Activated naive CD8-positive, alpha-beta T cell treated with anti-CD3 and anti-CD28 coated beads for 36 hours (primary cell): ENCODE results near the gene SHC2. TPM values are rescaled to one million over a fixed set of nuclear protein-coding genes. Genes with fewer than 3 reads are reported as not detected.
A peak's percentile ranks its signal among the peaks of the same experiment; 100 is the strongest.

Experiments
- DNase-seq: peaks from one replicate; pipeline ENCODE4 v3.0.0; 2021
- H3K27ac Mint-ChIP-seq: one replicate; pipeline ENCODE4 v1.8.0; 2022; ENCODE audit warnings: mild to moderate bottlenecking, moderate library complexity, mixed read lengths
- H3K27me3 Mint-ChIP-seq: one replicate; pipeline ENCODE4 v1.8.0; 2022; ENCODE audit warnings: mild to moderate bottlenecking, mixed read lengths
- H3K36me3 Mint-ChIP-seq: one replicate; pipeline ENCODE4 v1.8.0; 2021; ENCODE audit warnings: mild to moderate bottlenecking, mixed read lengths
- H3K4me1 Mint-ChIP-seq: one replicate; pipeline ENCODE4 v1.8.0; 2021; ENCODE audit warnings: mixed read lengths
- H3K4me3 Mint-ChIP-seq: one replicate; pipeline ENCODE4 v1.8.0; 2022; ENCODE audit warnings: mild to moderate bottlenecking, moderate library complexity, mixed read lengths
- H3K9me3 Mint-ChIP-seq: one replicate; pipeline ENCODE4 v1.8.0; 2022; ENCODE audit warnings: mixed read lengths
- total RNA-seq, 2 experiments: library from RNA; stranded (reverse); gene quantifications; one replicate each; pipeline ENCODE4 v1.2.3, GENCODE V29; 2021

Gene SHC2
- total RNA-seq, 2 experiments from 2014 or later, result 0.32 TPM; not detected in 1

GRCh38 chr19:465056-465816 lies 4.4 kb upstream of the SHC2 start:
- no peak overlapping the region for H3K27ac Mint-ChIP-seq
- no peaks in the 10 kb centered on the region for H3K36me3 Mint-ChIP-seq
- DNase-seq, result no peak
- no peaks in the 10 kb centered on the region for H3K4me1 Mint-ChIP-seq
- H3K4me3 Mint-ChIP-seq, result no peak overlapping the region
- H3K9me3 Mint-ChIP-seq, result peaks cover 2% of the 10 kb centered on the region
- H3K27me3 Mint-ChIP-seq, result peaks cover 17% of the 10 kb centered on the region

GRCh38 chr19:464208-464545 lies 3.3 kb upstream of the SHC2 start:
- H3K36me3 Mint-ChIP-seq, result no peaks in the 10 kb centered on the region
- no peak overlapping the region for H3K4me3 Mint-ChIP-seq
- no peak for DNase-seq
- H3K4me1 Mint-ChIP-seq, result peaks cover 4% of the 10 kb centered on the region
- no peak overlapping the region for H3K27ac Mint-ChIP-seq
- peaks cover 23% of the 10 kb centered on the region for H3K27me3 Mint-ChIP-seq
- peaks cover 2% of the 10 kb centered on the region for H3K9me3 Mint-ChIP-seq

- H3K9me3 Mint-ChIP-seq, result peaks cover 2% of the 10 kb centered on the region
- H3K4me3 Mint-ChIP-seq, result no peak overlapping the region
- H3K27ac Mint-ChIP-seq, result no peak overlapping the region
- DNase-seq, result no peak
- peaks cover 4% of the 10 kb centered on the region for H3K4me1 Mint-ChIP-seq
- H3K36me3 Mint-ChIP-seq, result no peaks in the 10 kb centered on the region
- peaks cover 23% of the 10 kb centered on the region for H3K27me3 Mint-ChIP-seq
Observed at GRCh38 chr19:463483-464207, 2.8 kb upstream of the SHC2 start.

GRCh38 chr19:461721-462551 lies 1.1 kb upstream of the SHC2 start:
- H3K36me3 Mint-ChIP-seq, result no peaks in the 10 kb centered on the region
- no peak for DNase-seq
- peaks cover 4% of the 10 kb centered on the region for H3K4me1 Mint-ChIP-seq
- peaks cover 2% of the 10 kb centered on the region for H3K9me3 Mint-ChIP-seq
- H3K27me3 Mint-ChIP-seq, result peaks cover 23% of the 10 kb centered on the region
- H3K4me3 Mint-ChIP-seq, result peak overlapping the region; percentile 59
- H3K27ac Mint-ChIP-seq, result no peak overlapping the region

- H3K36me3 Mint-ChIP-seq, result no peaks in the 10 kb centered on the region
- H3K9me3 Mint-ChIP-seq, result peaks cover 2% of the 10 kb centered on the region
- peaks cover 4% of the 10 kb centered on the region for H3K4me1 Mint-ChIP-seq
- peaks cover 23% of the 10 kb centered on the region for H3K27me3 Mint-ChIP-seq
- peak overlapping the region; percentile 32 for H3K4me3 Mint-ChIP-seq
- peak; percentile 18 for DNase-seq
- no peak overlapping the region for H3K27ac Mint-ChIP-seq
Observed at GRCh38 chr19:459724-460511, 915 bp downstream of the SHC2 start.

GRCh38 chr19:458091-459042 lies 2.5 kb downstream of the SHC2 start:
- H3K36me3 Mint-ChIP-seq, result no peaks in the 10 kb centered on the region
- H3K9me3 Mint-ChIP-seq, result no peaks in the 10 kb centered on the region
- DNase-seq, result no peak
- H3K27me3 Mint-ChIP-seq, result peaks cover 23% of the 10 kb centered on the region
- H3K4me3 Mint-ChIP-seq, result no peak overlapping the region
- peaks cover 4% of the 10 kb centered on the region for H3K4me1 Mint-ChIP-seq
- H3K27ac Mint-ChIP-seq, result no peak overlapping the region

GRCh38 chr19:457636-458035 lies 3.2 kb downstream of the SHC2 start:
- no peaks in the 10 kb centered on the region for H3K36me3 Mint-ChIP-seq
- peaks cover 4% of the 10 kb centered on the region for H3K4me1 Mint-ChIP-seq
- no peak for DNase-seq
- H3K4me3 Mint-ChIP-seq, result no peak overlapping the region
- no peak overlapping the region for H3K27ac Mint-ChIP-seq
- H3K9me3 Mint-ChIP-seq, result no peaks in the 10 kb centered on the region
- H3K27me3 Mint-ChIP-seq, result peaks cover 18% of the 10 kb centered on the region

- Mint-ChIP-seq H3K4me1 (peaks cover 4% of the 10 kb centered on the region), H3K9me3 (no peaks in the 10 kb centered on the region), H3K36me3 (no peaks in the 10 kb centered on the region), H3K27me3 (peaks cover 9% of the 10 kb centered on the region), H3K27ac (no peak overlapping the region), H3K4me3 (no peak overlapping the region)
- DNase-seq, result no peak
Observed at GRCh38 chr19:456547-457110, 4.2 kb downstream of the SHC2 start.

- no peak for DNase-seq
- Mint-ChIP-seq H3K36me3 (no peaks in the 10 kb centered on the region), H3K9me3 (no peaks in the 10 kb centered on the region), H3K4me3 (no peak overlapping the region), H3K27ac (no peak overlapping the region), H3K4me1 (peaks cover 4% of the 10 kb centered on the region), H3K27me3 (peaks cover 6% of the 10 kb centered on the region)
Observed at GRCh38 chr19:455851-456546, 4.8 kb downstream of the SHC2 start.

- Mint-ChIP-seq H3K4me3 (no peak overlapping the region), H3K27me3 (peaks cover 6% of the 10 kb centered on the region), H3K27ac (no peak overlapping the region), H3K9me3 (peaks cover 7% of the 10 kb centered on the region), H3K4me1 (peaks cover 4% of the 10 kb centered on the region), H3K36me3 (no peaks in the 10 kb centered on the region)
- DNase-seq, result no peak
Observed at GRCh38 chr19:455031-455705, 5.7 kb downstream of the SHC2 start.

- H3K4me3 Mint-ChIP-seq, result no peak overlapping the region
- peaks cover 1% of the 10 kb centered on the region for H3K27me3 Mint-ChIP-seq
- H3K27ac Mint-ChIP-seq, result no peak overlapping the region
- H3K9me3 Mint-ChIP-seq, result peaks cover 8% of the 10 kb centered on the region
- DNase-seq, result no peak
- no peaks in the 10 kb centered on the region for H3K36me3 Mint-ChIP-seq
- no peaks in the 10 kb centered on the region for H3K4me1 Mint-ChIP-seq
Observed at GRCh38 chr19:453606-454005, 7.2 kb downstream of the SHC2 start.

GRCh38 chr19:452829-453228 lies 8.0 kb downstream of the SHC2 start:
- no peak for DNase-seq
- no peak overlapping the region for H3K27ac Mint-ChIP-seq

More at GRCh38 chr19:452829-453228, 8.0 kb downstream of the SHC2 start:
- H3K27me3 Mint-ChIP-seq, result peaks cover 5% of the 10 kb centered on the region
- no peak overlapping the region for H3K4me3 Mint-ChIP-seq
- H3K9me3 Mint-ChIP-seq, result peaks cover 8% of the 10 kb centered on the region
- H3K4me1 Mint-ChIP-seq, result no peaks in the 10 kb centered on the region
- H3K36me3 Mint-ChIP-seq, result no peaks in the 10 kb centered on the region
